K562 (cell line): Measurements from ENCODE around the gene PTPRF. TPM values are rescaled to one million over a fixed set of nuclear protein-coding genes. Genes with fewer than 3 reads are reported as not detected.

Experiments used
- ATAC-seq: fragments of 200-7000 bp; cut with Tn5 transposase; 3 replicates; pipeline ENCODE4 v1.9.1; 2020; ENCODE audit warnings: moderate library complexity
- BruUV-seq: library from RNA; stranded (reverse); fragments of 400-500 nt; replicated peaks from 2 replicates; lab custom pipeline; 2021; lab: Mats Ljungman, UMichigan
- CTCF ChIA-PET: fragments of 300-600 bp; formaldehyde crosslinking; extraction: SDS; loops from one replicate; lab custom pipeline; 2021; ENCODE audit warnings: low intra/inter-chr PET ratio; lab: Yijun Ruan, JAX
- POLR2A ChIA-PET: fragments of 300-600, 350-650 bp; sonication (Branson Sonifier 250); formaldehyde crosslinking; extraction: SDS; loops from one replicate; lab custom pipeline; 2021; ENCODE audit warnings: antibody characterized with exemption, inconsistent platforms; lab: Yijun Ruan, JAX
- DNase-seq, 4 experiments: peaks; one replicate each; pipeline versions ENCODE4 v3.0.0 to v3.0.0-alpha.2; 2011 to 2018; ENCODE audit warnings: low spot score in 3 of 4, mixed read lengths in 3 of 4; ENCODE audit errors: extremely low read depth in 1 of 4
- FAIRE-seq: peaks from 2 replicates; lab custom pipeline; 2011; peaks lifted over from hg19 to GRCh38; lab: Jason Lieb, UNC
- H2AFZ ChIP-seq: 2 replicates; pipeline ENCODE4 v1.6.0; 2011; ENCODE audit warnings: low read depth, low read length, control low read depth, inconsistent platforms
- H3K27ac ChIP-seq: fragments of 200-600 bp; 3 replicates; pipeline ENCODE4 v1.8.0; 2011; ENCODE audit warnings: low read depth, mild to moderate bottlenecking, control low read depth, inconsistent platforms, low read length, moderate library complexity, mixed read lengths; ENCODE audit errors: extremely low read depth
- H3K27me3 ChIP-seq, 2 experiments: fragments of 300-600 bp in 1 of 2; 2 replicates in 1 of 2; 3 replicates in 1 of 2; pipeline versions ENCODE4 v1.6.0 to v1.8.0; 2011; ENCODE audit warnings: inconsistent platforms in 2 of 2, low read length in 2 of 2, mild to moderate bottlenecking in 1 of 2, mixed read lengths in 1 of 2, moderate library complexity in 1 of 2; ENCODE audit not compliant: control insufficient read depth in 2 of 2, insufficient read depth in 2 of 2
- H3K36me3 ChIP-seq: fragments of 300-600 bp; 3 replicates; pipeline ENCODE4 v1.8.0; 2011; ENCODE audit warnings: mild to moderate bottlenecking, low read length, inconsistent platforms; ENCODE audit not compliant: control insufficient read depth, insufficient read depth
- H3K4me1 ChIP-seq, 2 experiments: fragments of 200-600 bp in 1 of 2; replicated peaks in 1 of 2; 2 replicates in 1 of 2; 3 replicates in 1 of 2; pipeline versions ENCODE4 v1.5.1 to v1.8.0; 2011; ENCODE audit warnings: inconsistent platforms in 2 of 2, low read length in 2 of 2, mild to moderate bottlenecking in 1 of 2, mixed read lengths in 1 of 2, moderate library complexity in 1 of 2; ENCODE audit not compliant: control insufficient read depth in 2 of 2, insufficient read depth in 2 of 2
- H3K4me2 ChIP-seq: 2 replicates; pipeline ENCODE4 v1.6.1; 2011; ENCODE audit warnings: low read length, control low read depth, inconsistent platforms, mixed read lengths; ENCODE audit not compliant: insufficient read depth
- H3K4me3 ChIP-seq: fragments of 200-600 bp; sonication (generic), shearing (Covaris generic); 2 replicates; pipeline ENCODE4 v1.5.1; 2016; ENCODE audit warnings: control low read depth, inconsistent platforms
- H3K79me2 ChIP-seq: fragments of 200-600 bp; 3 replicates; pipeline ENCODE4 v1.8.0; 2011; ENCODE audit warnings: low read length, inconsistent platforms; ENCODE audit not compliant: control insufficient read depth, insufficient read depth
- H3K9ac ChIP-seq, 2 experiments: 2 replicates each; pipeline versions ENCODE4 v1.6.0 to v1.6.1; 2011; ENCODE audit warnings: low read depth in 2 of 2, low read length in 2 of 2, control low read depth in 1 of 2, inconsistent platforms in 1 of 2, mild to moderate bottlenecking in 1 of 2, mixed read lengths in 1 of 2; ENCODE audit not compliant: insufficient read depth in 1 of 2
- H3K9me1 ChIP-seq: one replicate; pipeline ENCODE4 v1.6.0; 2011; ENCODE audit warnings: inconsistent platforms, mild to moderate bottlenecking, low read length, moderate library complexity; ENCODE audit not compliant: control insufficient read depth, insufficient read depth
- H3K9me3 ChIP-seq: replicated peaks from 2 replicates; pipeline ENCODE4 v1.5.1; 2011; ENCODE audit warnings: low read depth, low read length, inconsistent platforms; ENCODE audit not compliant: control insufficient read depth, insufficient read depth
- H4K20me1 ChIP-seq: replicated peaks from 2 replicates; pipeline ENCODE4 v1.6.1; 2011; ENCODE audit warnings: low read length, inconsistent platforms, mixed read lengths; ENCODE audit not compliant: control insufficient read depth, insufficient read depth
- ARHGAP35 ChIP-seq: fragments of 450-650 bp; IDR thresholded peaks from 2 replicates; pipeline ENCODE4 v1.6.1; 2018; ENCODE audit not compliant: partially characterized antibody
- CEBPG ChIP-seq, 3 experiments: fragments of 200-800 bp in 1 of 3; sonication (Bioruptor generic) in 1 of 3; sonication (generic) in 1 of 3; formaldehyde crosslinking in 1 of 3; IDR thresholded peaks in 2 of 3; conservative IDR thresholded peaks in 1 of 3; 2 replicates each; pipeline versions ENCODE4 v1.6.1 to v1.8.0; 2016 to 2022; ENCODE audit warnings: missing compliant biosample characterization in 2 of 3, missing genetic modification characterization in 2 of 3, mild to moderate bottlenecking in 1 of 3, missing genetic modification reagents in 1 of 3
- ELF1 ChIP-seq: fragments of 200-800 bp; sonication (Bioruptor generic); IDR thresholded peaks from 2 replicates; pipeline ENCODE4 v1.6.1; 2016; ENCODE audit warnings: missing genetic modification characterization, missing compliant biosample characterization
- HMGXB4 ChIP-seq: sonication (generic); formaldehyde crosslinking; IDR thresholded peaks from 2 replicates; pipeline ENCODE4 v1.8.1; 2023; ENCODE audit warnings: mild to moderate bottlenecking, missing genetic modification reagents
- IRF1 ChIP-seq: sonication (generic); formaldehyde crosslinking; IDR thresholded peaks from 2 replicates; pipeline ENCODE4 v1.8.0; 2022; ENCODE audit warnings: missing genetic modification reagents, mild to moderate bottlenecking, borderline replicate concordance
- JUNB ChIP-seq: fragments of 450-650 bp; formaldehyde crosslinking; conservative IDR thresholded peaks from 2 replicates; pipeline ENCODE4 v1.4.0; 2020; ENCODE audit warnings: mild to moderate bottlenecking
- LARP7 ChIP-seq: fragments of 450-650 bp; IDR thresholded peaks from 2 replicates; pipeline ENCODE4 v1.6.1; 2016
- LEF1 ChIP-seq: fragments of 450-650 bp; IDR thresholded peaks from 2 replicates; pipeline ENCODE4 v1.6.1; 2016; ENCODE audit warnings: mild to moderate bottlenecking
- WGBS: fragments of 100-300 bp; shearing (Covaris generic); methylation state at CpG from one replicate; pipeline ENCODE4 v1.1.6; 2016; ENCODE audit warnings: low coverage, mixed read lengths; ENCODE audit not compliant: insufficient coverage; ENCODE audit errors: missing lambda C conversion rate; 5-methylcytosine and 5-hydroxymethylcytosine counted together
- in situ Hi-C: fragments of 300-500 bp; cut with MboI; formaldehyde crosslinking; loops from 4 replicates; pipeline ENCODE4 v1.15.0; 2018; ENCODE audit warnings: inconsistent platforms, mixed read lengths
- intact Hi-C: fragments of 100-400 bp; cut with micrococcal nuclease; formaldehyde crosslinking; loops from 2 replicates; pipeline ENCODE4 v1.14.2; 2022
- polyA plus RNA-seq, 8 experiments: library from polyadenylated mRNA; depleted of rRNA in 4 of 8; stranded (reverse) in 5 of 8; unstranded in 3 of 8; fragments of >200 nt; fragmentation: Nextera tagmentation in 2 of 8; fragmentation: Illumina TruSeq in 1 of 8; extraction: Ambion mirVana in 2 of 8; extraction: Trizol in 1 of 8; gene quantifications; 2 replicates each; pipeline versions ENCODE4 v1.2.1 to v1.2.3, GENCODE V29; 2011 to 2014; ENCODE audit warnings: inconsistent platforms in 1 of 8, missing spikeins in 1 of 8
- total RNA-seq, 7 experiments: library from RNA; depleted of rRNA in 6 of 7; stranded (reverse); fragments of >200 nt in 6 of 7; fragmentation: Illumina TruSeq in 2 of 7; extraction: Trizol in 2 of 7; gene quantifications; 2 replicates each; pipeline versions ENCODE4 v1.2.1 to v1.2.3, GENCODE V29; 2011 to 2021; ENCODE audit warnings: low replicate concordance in 1 of 7

Gene PTPRF
- total and polyA plus RNA-seq, 9 of the 15 experiments (the other 6 are each of a cell fraction or from before 2014, with no cell fraction given): 0.13 to 4.3 (median 1.1) TPM

DNA sequence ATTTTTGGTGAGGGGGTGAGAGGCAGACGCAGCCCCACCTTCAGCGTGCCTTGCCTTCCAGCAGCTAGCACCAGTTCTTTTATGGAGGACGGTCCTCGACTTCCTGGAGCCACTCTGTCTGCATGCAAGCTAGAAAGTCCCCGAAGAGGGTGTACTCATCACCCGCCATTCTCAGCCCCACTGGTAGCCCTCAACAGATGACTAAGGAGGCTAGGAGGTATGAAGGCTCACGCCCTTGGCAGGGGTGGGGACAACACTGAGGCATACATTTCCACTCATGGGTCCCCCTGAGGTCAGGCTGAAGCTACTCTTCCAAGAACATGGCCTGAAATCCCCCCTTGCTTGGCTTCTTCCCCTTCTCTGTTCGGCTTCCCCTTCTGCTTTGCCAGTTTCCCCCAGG lies 8.9 kb upstream of the PTPRF start:
- Histone ChIP-seq H3K9me3 (no peaks in the 10 kb centered on the region), H3K27me3 (peaks cover 5 to 23% of the 10 kb centered on the region in 2 experiments; a peak in 4 of 5 replicates), H2AFZ (no peak overlapping the region), H3K79me2 (no peaks in the 10 kb centered on the region), H3K9ac (no peak overlapping the region), H3K4me1 (peaks cover 30 to 33% of the 10 kb centered on the region in 2 experiments), H4K20me1 (peaks cover 12% of the 10 kb centered on the region), H3K4me3 (no peak overlapping the region)
- no peak for FAIRE-seq
- POLR2A ChIA-PET: interaction anchor here (0.5 to 1.5 kb wide), 3 partner anchors 12 to 68 kb away, joined by 4 to 12 read pairs (median 4); partner anchors contain the start of gene HYI
- in situ Hi-C loops: no loop called here
- BruUV-seq: no TSS peak
- TF ChIP-seq CEBPG (CRISPR knock-in tag; IDR thresholded peaks at IDR 0.05): no peak
- no peak for TF ChIP-seq CEBPG (tag; conservative IDR thresholded peaks at IDR 0.05 in 1 of 2, IDR thresholded peaks at IDR 0.05 in 1 of 2)
- TF ChIP-seq JUNB (CRISPR knock-in tag): 0 out of 2 replicates have a peak, but pooled peaks have one; percentile 12
- TF ChIP-seq, all 486 proteins: peak for 1
- no peaks in the 10 kb centered on the region for H3K36me3 ChIP-seq
- ATAC-seq: no peak
- no peak overlapping the region for H3K27ac ChIP-seq
- 58% methylated on average over 7 of the region's 8 CpGs for WGBS
- H3K4me2 ChIP-seq: no peak overlapping the region
- intact Hi-C loops: loop anchor here (2.0 kb wide), 1 partner anchor 295 kb away; no protein-coding TSS in a partner anchor
- no peak for DNase-seq
- no peaks in the 10 kb centered on the region for H3K9me1 ChIP-seq
- CTCF ChIA-PET: no interaction called here

- FAIRE-seq: no peak
- BruUV-seq: no TSS peak
- intact Hi-C loops: loop anchor here (2.0 kb wide), 1 partner anchor 296 kb away; no protein-coding TSS in a partner anchor
- in situ Hi-C loops: no loop called here
- no peaks in the 10 kb centered on the region for H3K36me3 ChIP-seq
- H3K9me1 ChIP-seq: no peaks in the 10 kb centered on the region
- H3K27ac ChIP-seq: 0 out of 3 replicates have a peak overlapping the region, but pooled peaks have one; percentile 37
- peaks cover 30 to 33% of the 10 kb centered on the region in 2 experiments for H3K4me1 ChIP-seq
- H3K79me2 ChIP-seq: no peaks in the 10 kb centered on the region
- H3K27me3 ChIP-seq: peaks cover 5 to 30% of the 10 kb centered on the region in 2 experiments; a peak in 2 of 5 replicates
- no peak for DNase-seq
- no peaks in the 10 kb centered on the region for H3K9me3 ChIP-seq
- no peak overlapping the region for H3K4me3 ChIP-seq
- H3K9ac ChIP-seq: no peak overlapping the region
- H2AFZ ChIP-seq: 0 out of 2 replicates have a peak overlapping the region, but pooled peaks have one; percentile 14
- ChIA-PET POLR2A (interaction anchor here (0.5 to 1.5 kb wide), 8 partner anchors 9 to 514 kb away, joined by 3 to 12 read pairs (median 4); partner anchors contain the start of gene HYI), CTCF (interaction anchor here (0.6 kb wide), 1 partner anchor 634 kb away, joined by 3 read pairs; no protein-coding TSS in a partner anchor)
- no peak for TF ChIP-seq LEF1
- 0 out of 2 replicates have a peak, but pooled peaks have one; percentile 33 for TF ChIP-seq IRF1 (CRISPR knock-in tag)
- peak; percentile 83 for TF ChIP-seq ARHGAP35
- 0 out of 2 replicates have a peak, but pooled peaks have one; percentile 10 for TF ChIP-seq HMGXB4
- TF ChIP-seq ELF1 (tag): peak; percentile 7; the same call in 1 of the 2 replicates
- peak; percentile 16; the same call in 1 of the 2 replicates for TF ChIP-seq LARP7
- WGBS: 0% methylated on average over 1 of the region's 1 CpG
- peaks cover 12% of the 10 kb centered on the region for H4K20me1 ChIP-seq
- peak overlapping the region; percentile 64 for H3K4me2 ChIP-seq
- ATAC-seq: peak; percentile 35
Observed at GRCh38 chr1:43522431-43522775, 8.3 kb upstream of the PTPRF start.
